ENCODE data around the gene HYAL4.

Gene HYAL4

GRCh38 chr7:123876557-123877256, 31.7 kb downstream of the HYAL4 start:
- no peaks in the 10 kb centered on the region for H3K9me2 ChIP-seq (replicated peaks; ENCODE audit: control insufficient read depth, low read length)
- H3K9me3 ChIP-seq (ENCODE audit: control insufficient read depth, insufficient read depth, low read length): no peaks in the 10 kb centered on the region
- no peaks in the 10 kb centered on the region for H3K36me3 ChIP-seq (ENCODE audit: control insufficient read depth, low read length)
- peaks cover 6% of the 10 kb centered on the region; the same call in 1 of the 2 replicates for H3K27me3 ChIP-seq (ENCODE audit: control insufficient read depth, low read length)
- no peak for TF ChIP-seq EZH2phosphoT487 (IDR thresholded peaks at IDR 0.05; ENCODE audit: borderline replicate concordance, low read length)
- no peak for TF ChIP-seq CTCF (IDR thresholded peaks at IDR 0.05; ENCODE audit: low read depth, low read length, poor library complexity, severe bottlenecking)
- H4K20me1 ChIP-seq (ENCODE audit: control insufficient read depth, insufficient read depth, low read depth, low read length): no peaks in the 10 kb centered on the region
- no peak overlapping the region for H3K4me3 ChIP-seq (ENCODE audit: low read length)
- H3F3A ChIP-seq (ENCODE audit: control insufficient read depth, insufficient read depth): no peaks in the 10 kb centered on the region
- H3K4me1 ChIP-seq (ENCODE audit: control insufficient read depth, low read length): no peaks in the 10 kb centered on the region
- no peaks in the 10 kb centered on the region for H3K79me2 ChIP-seq (ENCODE audit: control insufficient read depth, low read length)
- no peak overlapping the region for H3K4me2 ChIP-seq (ENCODE audit: low read length)
- H3K27ac ChIP-seq (ENCODE audit: low read depth, low read length): no peak overlapping the region

- no peak overlapping the region for H3K4me2 ChIP-seq (ENCODE audit: low read length)
- H3F3A ChIP-seq (ENCODE audit: control insufficient read depth, insufficient read depth): no peaks in the 10 kb centered on the region
- no peak overlapping the region for H3K4me3 ChIP-seq (ENCODE audit: low read length)
- TF ChIP-seq CTCF (IDR thresholded peaks at IDR 0.05; ENCODE audit: low read depth, low read length, poor library complexity, severe bottlenecking) (no peak), EZH2phosphoT487 (IDR thresholded peaks at IDR 0.05; ENCODE audit: borderline replicate concordance, low read length) (no peak)
- H3K79me2 ChIP-seq (ENCODE audit: control insufficient read depth, low read length): no peaks in the 10 kb centered on the region
- no peak overlapping the region for H3K27ac ChIP-seq (ENCODE audit: low read depth, low read length)
- H3K4me1 ChIP-seq (ENCODE audit: control insufficient read depth, low read length): no peaks in the 10 kb centered on the region
- H3K9me3 ChIP-seq (ENCODE audit: control insufficient read depth, insufficient read depth, low read length): no peaks in the 10 kb centered on the region
- H4K20me1 ChIP-seq (ENCODE audit: control insufficient read depth, insufficient read depth, low read depth, low read length): no peaks in the 10 kb centered on the region
- no peaks in the 10 kb centered on the region for H3K36me3 ChIP-seq (ENCODE audit: control insufficient read depth, low read length)
- H3K9me2 ChIP-seq (replicated peaks; ENCODE audit: control insufficient read depth, low read length): no peaks in the 10 kb centered on the region
- H3K27me3 ChIP-seq (ENCODE audit: control insufficient read depth, low read length): no peaks in the 10 kb centered on the region
Observed at GRCh38 chr7:123879628-123880027, 34.7 kb downstream of the HYAL4 start.

- no peaks in the 10 kb centered on the region for H3K27me3 ChIP-seq (ENCODE audit: control insufficient read depth, low read length)
- H3K4me2 ChIP-seq (ENCODE audit: low read length): no peak overlapping the region
- no peak for TF ChIP-seq EZH2phosphoT487 (IDR thresholded peaks at IDR 0.05; ENCODE audit: borderline replicate concordance, low read length)
- TF ChIP-seq CTCF (IDR thresholded peaks at IDR 0.05; ENCODE audit: low read depth, low read length, poor library complexity, severe bottlenecking): no peak
- no peak overlapping the region for H3K4me3 ChIP-seq (ENCODE audit: low read length)
- H3K79me2 ChIP-seq (ENCODE audit: control insufficient read depth, low read length): no peaks in the 10 kb centered on the region
- H3F3A ChIP-seq (ENCODE audit: control insufficient read depth, insufficient read depth): no peaks in the 10 kb centered on the region
- no peaks in the 10 kb centered on the region for H3K36me3 ChIP-seq (ENCODE audit: control insufficient read depth, low read length)
- H3K4me1 ChIP-seq (ENCODE audit: control insufficient read depth, low read length): no peaks in the 10 kb centered on the region
- no peak overlapping the region for H3K27ac ChIP-seq (ENCODE audit: low read depth, low read length)
- H3K9me3 ChIP-seq (ENCODE audit: control insufficient read depth, insufficient read depth, low read length): no peaks in the 10 kb centered on the region
- no peaks in the 10 kb centered on the region for H4K20me1 ChIP-seq (ENCODE audit: control insufficient read depth, insufficient read depth, low read depth, low read length)
- H3K9me2 ChIP-seq (replicated peaks; ENCODE audit: control insufficient read depth, low read length): no peaks in the 10 kb centered on the region
Observed at GRCh38 chr7:123881300-123881699, 36.3 kb downstream of the HYAL4 start.

All from DOHH2 (cell line).